Common myeloid progenitor, CD34-positive (primary cell): ENCODE measurements around the gene DCANP1. TPM values are rescaled to one million over a fixed set of nuclear protein-coding genes. Genes with fewer than 3 reads are reported as not detected.
"Not testable (repeated sequence)": the region's sequence is repeated elsewhere in the genome, so short reads cannot be mapped to it uniquely, and the experiment has no call there.

Experiments
- CTCF ChIA-PET: fragments of 350-600 bp; sonication (Branson Sonifier 250); formaldehyde crosslinking; loops from one replicate; lab custom pipeline; 2021; ENCODE audit warnings: antibody characterized with exemption; lab: Charles Lee
- POLR2A ChIA-PET: fragments of 350-600 bp; sonication (Branson Sonifier 250); formaldehyde crosslinking; loops from one replicate; lab custom pipeline; 2021; ENCODE audit warnings: antibody characterized with exemption; lab: Charles Lee
- DNase-seq, 3 donors: peaks; one replicate each; pipeline versions ENCODE4 v3.0.0 to v3.0.0-alpha.2; 2013
- H3K27ac ChIP-seq, 2 experiments: 1 replicate in 1 of 2; 2 replicates in 1 of 2; pipeline ENCODE4 v1.7.0; 2013; ENCODE audit warnings: inconsistent platforms in 2 of 2, low read length in 2 of 2, mild to moderate bottlenecking in 2 of 2, low read depth in 1 of 2, moderate library complexity in 1 of 2; ENCODE audit not compliant: severe bottlenecking in 2 of 2, insufficient read depth in 1 of 2, poor library complexity in 1 of 2
- H3K27me3 ChIP-seq, 5 experiments: replicated peaks in 2 of 5; 1 replicate in 3 of 5; 2 replicates in 2 of 5; pipeline versions ENCODE4 v1.6.1 to v1.7.0; 2013; ENCODE audit warnings: low read length in 4 of 5, mild to moderate bottlenecking in 2 of 5, moderate library complexity in 2 of 5, inconsistent platforms in 1 of 5; ENCODE audit not compliant: insufficient read depth in 5 of 5, control insufficient read depth in 4 of 5
- H3K36me3 ChIP-seq, 4 experiments: 1 replicate in 2 of 4; 2 replicates in 2 of 4; pipeline versions ENCODE4 v1.6.1 to v1.7.0; 2013; ENCODE audit warnings: low read length in 3 of 4, control low read depth in 1 of 4, mild to moderate bottlenecking in 1 of 4; ENCODE audit not compliant: control insufficient read depth in 4 of 4, insufficient read depth in 4 of 4
- H3K4me1 ChIP-seq, 4 experiments: 1 replicate in 3 of 4; 2 replicates in 1 of 4; pipeline versions ENCODE4 v1.6.1 to v1.7.1; 2013; ENCODE audit warnings: low read length in 3 of 4, mild to moderate bottlenecking in 3 of 4, control low read depth in 1 of 4, inconsistent platforms in 1 of 4, moderate library complexity in 1 of 4; ENCODE audit not compliant: control insufficient read depth in 4 of 4, insufficient read depth in 4 of 4; ENCODE audit errors: control extremely low read depth in 1 of 4
- H3K4me3 ChIP-seq, 7 experiments: 1 replicate in 4 of 7; 2 replicates in 3 of 7; pipeline versions ENCODE4 v1.5.1 to v1.7.0; 2013; ENCODE audit warnings: mild to moderate bottlenecking in 7 of 7, low read length in 6 of 7, moderate library complexity in 6 of 7, inconsistent platforms in 2 of 7, low read depth in 2 of 7, control low read depth in 1 of 7; ENCODE audit not compliant: insufficient read depth in 4 of 7, control insufficient read depth in 1 of 7; ENCODE audit errors: extremely low read depth in 1 of 7
- H3K9me3 ChIP-seq, 5 experiments: 1 replicate in 4 of 5; 2 replicates in 1 of 5; pipeline versions ENCODE4 v1.6.1 to v1.7.1; 2013; ENCODE audit warnings: low read length in 4 of 5, mild to moderate bottlenecking in 2 of 5, inconsistent platforms in 1 of 5, low read depth in 1 of 5, moderate library complexity in 1 of 5; ENCODE audit not compliant: control insufficient read depth in 4 of 5, insufficient read depth in 2 of 5; ENCODE audit errors: control extremely low read depth in 1 of 5
- WGBS: methylation state at CpG from one replicate; pipeline ENCODE4 v1.1.5; 2013; ENCODE audit not compliant: insufficient coverage; 5-methylcytosine and 5-hydroxymethylcytosine counted together
- polyA plus RNA-seq: library from polyadenylated mRNA; unstranded; fragments of 120-200 nt; gene quantifications from one replicate; pipeline ENCODE4 v1.2.1, GENCODE V29; 2013

The DCANP1 gene, protein sequence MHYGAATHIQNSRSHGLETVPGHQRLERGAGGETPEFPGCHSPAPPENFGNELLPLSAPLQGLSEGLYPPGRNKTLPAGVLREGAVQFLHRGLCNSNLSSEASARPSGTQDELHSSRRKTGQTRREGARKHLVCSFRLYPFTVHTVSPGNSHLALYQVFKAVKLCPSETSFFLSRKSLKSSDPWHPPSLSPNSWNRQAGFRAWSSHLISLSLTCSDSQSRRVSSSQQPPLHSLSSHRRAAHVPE
- polyA plus RNA-seq = not detected

DNA sequence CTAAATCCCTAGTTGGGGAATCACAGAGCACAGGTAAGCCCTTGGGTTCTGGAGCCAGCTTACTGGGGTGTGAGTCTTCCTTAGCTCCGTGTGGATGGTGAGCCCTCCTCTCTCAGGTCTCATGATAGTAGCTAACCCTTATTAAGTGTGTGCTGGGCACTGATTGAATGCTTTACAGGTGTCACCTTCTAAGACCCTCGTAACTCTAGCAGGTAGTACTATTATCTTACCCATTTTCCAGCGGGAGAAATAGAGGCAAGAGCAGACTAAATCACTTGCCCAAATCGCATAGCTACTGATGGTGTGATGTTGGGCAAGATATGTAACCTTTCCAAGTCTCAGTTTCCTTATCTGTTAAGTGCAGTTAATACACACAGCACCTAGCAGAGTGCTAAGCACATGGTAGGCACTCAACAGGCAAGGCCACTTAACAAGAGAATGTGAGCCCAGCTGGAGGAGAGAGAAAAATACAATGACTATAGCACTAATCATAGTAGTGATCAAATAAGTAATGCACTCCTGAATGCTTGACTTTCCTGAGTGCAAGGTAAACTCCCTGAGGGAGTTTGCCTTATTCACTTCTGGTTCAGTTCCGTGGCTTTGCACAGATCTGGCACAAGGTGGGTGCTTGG, at the start of gene DCANP1:
Gene DCANP1, minus strand, starts transcription at position 51 of the 632 bp plus-strand sequence. CDS start 240 bp downstream, outside the sequence.
- POLR2A ChIA-PET = interaction anchor here (0.5 kb wide), 1 partner anchor 9 kb away, joined by 3 read pairs; no protein-coding TSS in a partner anchor
- Histone ChIP-seq H3K27me3 (no peaks in the 10 kb centered on the region), H3K27ac (no peak within 1 kb of the TSS), H3K36me3 (no peaks in the 10 kb centered on the region), H3K4me3 (no peak within 1 kb of the TSS), H3K9me3 (no peaks in the 10 kb centered on the region), H3K4me1 (peaks cover 0 to 60% (median 32%) of the 10 kb centered on the region in 4 experiments)
- WGBS = 76% methylated on average over 2 of the region's 5 CpGs
- CTCF ChIA-PET = interaction anchor here (1.5 to 17.8 kb wide), 7 partner anchors 9 to 112 kb away, joined by 4 to 307 read pairs (median 6); partner anchors contain the start of gene TIFAB
- no peak for DNase-seq

DNA sequence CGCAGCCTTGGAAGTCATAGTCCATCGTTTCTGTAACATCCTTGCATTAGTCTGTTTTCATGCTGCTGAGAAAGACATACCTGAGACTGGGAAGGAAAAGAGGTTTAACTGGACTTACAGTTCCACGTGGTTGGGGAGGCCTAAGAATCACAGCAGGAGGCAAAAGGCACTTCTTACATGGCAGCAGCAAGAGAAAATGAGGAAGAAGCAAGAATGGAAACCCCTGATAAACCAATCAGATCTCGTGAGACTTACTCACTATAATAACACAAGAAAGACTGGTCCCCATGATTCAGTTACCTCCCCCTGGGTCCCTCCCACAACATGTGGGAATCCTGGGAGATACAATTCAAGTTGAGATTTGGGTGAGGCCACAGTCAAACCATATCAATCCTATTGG, 48.4 kb upstream of the DCANP1 start:
- peaks cover 0 to 13% (median 8%) of the 10 kb centered on the region in 4 experiments for H3K4me1 ChIP-seq
- POLR2A ChIA-PET, H3K9me3 ChIP-seq, H3K36me3 ChIP-seq, H3K4me3 ChIP-seq, H3K27ac ChIP-seq, DNase-seq: not testable (repeated sequence)
- CTCF ChIA-PET = interaction anchor here (1.0 to 1.2 kb wide), 2 partner anchors 13 to 29 kb away, joined by 3 to 4 read pairs; no protein-coding TSS in a partner anchor
- WGBS = 75% methylated on average over 3 of the region's 4 CpGs
- peaks cover 0 to 74% (median 46%) of the 10 kb centered on the region in 5 experiments for H3K27me3 ChIP-seq

DNA sequence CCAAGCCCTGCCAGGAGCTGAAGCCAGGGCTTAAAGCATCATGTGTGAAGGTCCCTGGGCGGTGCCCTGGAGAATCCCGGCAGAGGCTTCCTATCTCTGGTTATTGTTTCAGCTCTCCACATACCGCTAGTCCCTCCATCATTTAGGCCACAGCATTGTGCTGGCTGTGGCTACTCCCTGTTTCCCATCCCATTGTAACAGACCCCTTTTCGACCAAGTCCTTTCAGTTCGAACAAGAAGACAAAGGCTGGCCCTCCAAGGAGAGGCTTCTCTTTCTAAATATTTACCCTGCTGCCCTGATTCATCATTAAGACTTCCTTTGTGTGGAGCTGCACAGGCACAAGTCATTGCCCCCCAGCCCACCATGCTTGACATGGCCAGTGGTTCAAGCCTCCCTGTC, 47.0 kb upstream of the DCANP1 start:
- POLR2A ChIA-PET = no interaction called here
- 98% methylated on average over 5 of the region's 5 CpGs for WGBS
- no peak for DNase-seq
- Histone ChIP-seq H3K9me3 (peaks cover 0 to 2% (median 0%) of the 10 kb centered on the region in 5 experiments), H3K4me3 (no peak overlapping the region), H3K4me1 (peaks cover 0 to 26% (median 22%) of the 10 kb centered on the region in 4 experiments), H3K27ac (no peak overlapping the region), H3K36me3 (no peaks in the 10 kb centered on the region), H3K27me3 (peaks cover 0 to 86% (median 55%) of the 10 kb centered on the region in 5 experiments)
- CTCF ChIA-PET = interaction anchor here (0.8 to 2.7 kb wide), 3 partner anchors 9 to 31 kb away, joined by 3 to 11 read pairs (median 4); no protein-coding TSS in a partner anchor

DNA sequence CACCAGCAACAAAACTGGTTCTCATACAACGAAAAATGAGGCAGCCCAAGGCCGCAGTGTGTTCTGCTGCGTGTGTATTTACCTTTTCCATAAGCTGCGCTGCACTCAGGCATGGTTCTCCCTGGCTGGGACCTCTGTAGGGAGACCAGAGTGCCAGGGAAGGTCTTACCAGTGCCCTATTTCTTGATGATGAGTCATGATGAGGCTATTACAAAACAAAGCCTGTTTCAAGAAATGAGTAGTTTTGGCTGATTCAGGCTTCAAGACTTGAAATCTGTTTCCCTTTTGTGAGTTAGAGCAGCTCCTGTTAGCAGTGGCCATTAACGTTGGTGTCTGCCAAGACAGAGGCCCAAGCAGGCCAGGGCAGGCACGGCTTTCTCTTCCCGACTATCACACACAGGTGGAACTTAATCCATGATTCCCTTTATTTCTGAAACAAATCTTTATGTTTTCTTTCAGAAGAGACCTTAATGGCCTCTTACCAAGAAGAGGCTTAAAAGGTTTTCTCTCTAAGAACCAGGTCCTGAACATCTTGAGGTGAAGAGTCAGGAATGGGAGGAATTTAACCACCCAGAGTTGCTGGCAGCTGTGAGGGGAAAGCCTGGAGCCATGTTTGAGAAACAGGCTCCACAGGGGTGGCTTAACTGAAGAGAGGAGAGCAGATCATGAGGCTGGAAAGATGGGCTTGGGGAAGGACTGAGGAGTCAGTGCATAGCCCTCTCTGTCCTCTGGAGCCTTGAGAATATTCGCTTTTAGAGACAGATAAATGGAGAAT, 46.4 kb upstream of the DCANP1 start:
- no peak overlapping the region for H3K27ac ChIP-seq
- peaks cover 0 to 2% (median 0%) of the 10 kb centered on the region in 5 experiments for H3K9me3 ChIP-seq
- H3K36me3 ChIP-seq = no peaks in the 10 kb centered on the region
- ChIA-PET CTCF (interaction anchor here (0.8 to 2.7 kb wide), 2 partner anchors 10 to 31 kb away, joined by 3 to 11 read pairs; no protein-coding TSS in a partner anchor), POLR2A (no interaction called here)
- peaks cover 0 to 90% (median 50%) of the 10 kb centered on the region in 5 experiments for H3K27me3 ChIP-seq
- H3K4me1 ChIP-seq = peaks cover 0 to 32% (median 28%) of the 10 kb centered on the region in 4 experiments
- peak in 2 of 3 donors; percentile 59 to 70 for DNase-seq
- H3K4me3 ChIP-seq = no peak overlapping the region
- WGBS = 87% methylated on average over 8 of the region's 8 CpGs

DNA sequence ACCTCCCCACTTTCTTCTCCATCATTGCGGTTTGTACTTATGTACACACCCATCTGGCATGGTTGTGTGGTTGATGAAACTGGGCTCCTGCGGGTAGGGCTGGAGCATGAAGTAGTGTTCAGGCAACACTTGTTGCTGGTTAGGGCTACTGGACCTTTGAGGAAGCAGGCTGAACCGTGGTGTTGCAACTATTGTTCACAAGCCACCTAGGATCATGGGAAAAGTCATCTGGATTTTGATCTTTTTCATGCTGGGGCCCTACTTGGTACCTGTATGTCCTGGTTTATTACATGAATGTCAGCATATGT, 45.1 kb upstream of the DCANP1 start:
- ChIA-PET CTCF (interaction anchor here (0.9 to 3.4 kb wide), 7 partner anchors 11 to 72 kb away, joined by 3 to 17 read pairs (median 10); no protein-coding TSS in a partner anchor), POLR2A (no interaction called here)
- Histone ChIP-seq H3K9me3 (peaks cover 0 to 2% (median 0%) of the 10 kb centered on the region in 5 experiments), H3K27ac (no peak overlapping the region), H3K4me3 (no peak overlapping the region), H3K27me3 (peaks cover 0 to 90% (median 50%) of the 10 kb centered on the region in 5 experiments), H3K36me3 (no peaks in the 10 kb centered on the region), H3K4me1 (peaks cover 0 to 38% (median 28%) of the 10 kb centered on the region in 4 experiments)
- WGBS = 67% methylated on average over 2 of the region's 3 CpGs
- no peak for DNase-seq

DNA sequence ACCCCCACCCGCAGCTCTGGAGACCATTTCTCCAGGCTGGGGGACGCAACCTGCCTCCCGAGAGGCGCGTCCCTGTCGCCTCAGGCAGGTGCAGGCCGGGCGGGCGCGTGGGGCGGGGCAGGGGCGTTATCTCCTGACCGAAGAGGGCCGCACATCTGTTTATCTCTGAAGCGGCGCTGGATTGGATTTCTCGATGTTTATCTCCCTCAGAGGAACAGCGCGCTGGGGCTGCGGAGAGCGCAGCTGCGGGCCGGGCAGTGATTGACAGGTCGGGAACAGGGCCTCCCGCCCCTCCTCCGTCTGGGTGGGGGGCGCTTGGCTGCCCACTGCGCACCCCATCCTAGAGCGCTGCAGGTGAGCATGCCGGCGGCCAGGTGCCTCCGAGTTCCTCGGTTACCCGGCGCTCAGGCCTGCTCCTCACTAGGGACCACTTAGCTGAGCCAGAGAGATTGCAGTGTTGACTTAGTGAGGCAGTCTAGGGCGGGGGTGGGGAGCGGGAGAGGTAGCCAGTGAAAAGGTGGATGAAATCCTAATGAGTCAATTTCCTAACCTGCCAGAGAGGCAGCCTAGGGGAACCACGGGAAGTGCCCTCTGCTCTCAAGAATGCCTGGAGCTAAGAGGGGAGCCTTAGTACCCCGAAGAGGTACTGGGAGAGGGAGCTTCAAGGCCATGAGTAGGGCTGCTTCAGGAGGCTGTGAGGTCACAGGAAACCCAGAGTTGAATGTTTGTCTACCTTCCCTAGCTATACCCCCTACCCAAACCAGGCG, 44.6 kb upstream of the DCANP1 start:
- H3K27me3 ChIP-seq = peaks cover 0 to 92% (median 50%) of the 10 kb centered on the region in 5 experiments
- peak overlapping the region in 2 of 7 experiments; percentile 4 to 10 for H3K4me3 ChIP-seq
- H3K4me1 ChIP-seq = peaks cover 0 to 38% (median 28%) of the 10 kb centered on the region in 4 experiments
- ChIA-PET CTCF (interaction anchor here (0.6 to 3.4 kb wide), 10 partner anchors 9 to 495 kb away, joined by 3 to 17 read pairs (median 4); no protein-coding TSS in a partner anchor), POLR2A (no interaction called here)
- H3K36me3 ChIP-seq = no peaks in the 10 kb centered on the region
- H3K9me3 ChIP-seq = peaks cover 0 to 2% (median 0%) of the 10 kb centered on the region in 5 experiments
- DNase-seq = peak in 2 of 3 donors; percentile 22 to 44
- WGBS = 14% methylated on average over 31 of the region's 40 CpGs
- H3K27ac ChIP-seq = no peak overlapping the region
